GM19324 (cell line): ENCODE measurements around the gene ABCA13.

ENCODE experiments used
- ATAC-seq: cut with Tn5 transposase; IDR thresholded peaks from one replicate; pipeline ENCODE4 v1.9.1; 2021; ENCODE audit warnings: mild to moderate bottlenecking, moderate library complexity; ENCODE audit not compliant: unreplicated experiment, low FRiP score

The ABCA13 gene

GRCh38 chr7:48426331-48426965, 255.2 kb downstream of the ABCA13 start:
- ATAC-seq = no peak

- no peak for ATAC-seq
These were observed 255.8 kb downstream of the ABCA13 start for GRCh38 chr7:48426966-48427555.

- ATAC-seq = no peak
These were observed 256.4 kb downstream of the ABCA13 start for GRCh38 chr7:48427671-48428070.

- ATAC-seq = no peak
These were observed 256.9 kb downstream of the ABCA13 start for GRCh38 chr7:48428091-48428684.

GRCh38 chr7:48429117-48429516, 257.9 kb downstream of the ABCA13 start:
- no peak for ATAC-seq

GRCh38 chr7:48438206-48438605, 266.9 kb downstream of the ABCA13 start:
- no peak for ATAC-seq

- ATAC-seq = no peak
These were observed 270.7 kb downstream of the ABCA13 start for GRCh38 chr7:48441848-48442492.

GRCh38 chr7:48443051-48443450, 271.8 kb downstream of the ABCA13 start:
- no peak for ATAC-seq

GRCh38 chr7:48446721-48447120, 275.5 kb downstream of the ABCA13 start:
- ATAC-seq = no peak

- no peak for ATAC-seq
These were observed 281.0 kb downstream of the ABCA13 start for GRCh38 chr7:48452218-48452617.

GRCh38 chr7:48454750-48455192, 283.5 kb downstream of the ABCA13 start:
- no peak for ATAC-seq

GRCh38 chr7:48455363-48455762, 284.1 kb downstream of the ABCA13 start:
- ATAC-seq = no peak

GRCh38 chr7:48458701-48459524, 287.7 kb downstream of the ABCA13 start:
- no peak for ATAC-seq

GRCh38 chr7:48466713-48467112, 295.5 kb downstream of the ABCA13 start:
- no peak for ATAC-seq

GRCh38 chr7:48471196-48471595, 299.9 kb downstream of the ABCA13 start:
- no peak for ATAC-seq

- no peak for ATAC-seq
These were observed 301.4 kb downstream of the ABCA13 start for GRCh38 chr7:48472640-48473039.

- no peak for ATAC-seq
These were observed 302.1 kb downstream of the ABCA13 start for GRCh38 chr7:48473205-48473865.

GRCh38 chr7:48481235-48481634, 310.0 kb downstream of the ABCA13 start:
- ATAC-seq = no peak

- no peak for ATAC-seq
These were observed 326.3 kb downstream of the ABCA13 start for GRCh38 chr7:48497521-48497920.

- no peak for ATAC-seq
These were observed 330.8 kb downstream of the ABCA13 start for GRCh38 chr7:48502021-48502420.
